NCI-H82 treated with DMSO at 0.1 percent for 48 hours (cell line): Measurements from ENCODE around the gene TIMD4.

Experiments
- DNase-seq: peaks from one replicate; lab custom pipeline; 2025; ENCODE audit not compliant: unreplicated experiment; lab: John Stamatoyannopoulos, UW

Gene TIMD4

DNA sequence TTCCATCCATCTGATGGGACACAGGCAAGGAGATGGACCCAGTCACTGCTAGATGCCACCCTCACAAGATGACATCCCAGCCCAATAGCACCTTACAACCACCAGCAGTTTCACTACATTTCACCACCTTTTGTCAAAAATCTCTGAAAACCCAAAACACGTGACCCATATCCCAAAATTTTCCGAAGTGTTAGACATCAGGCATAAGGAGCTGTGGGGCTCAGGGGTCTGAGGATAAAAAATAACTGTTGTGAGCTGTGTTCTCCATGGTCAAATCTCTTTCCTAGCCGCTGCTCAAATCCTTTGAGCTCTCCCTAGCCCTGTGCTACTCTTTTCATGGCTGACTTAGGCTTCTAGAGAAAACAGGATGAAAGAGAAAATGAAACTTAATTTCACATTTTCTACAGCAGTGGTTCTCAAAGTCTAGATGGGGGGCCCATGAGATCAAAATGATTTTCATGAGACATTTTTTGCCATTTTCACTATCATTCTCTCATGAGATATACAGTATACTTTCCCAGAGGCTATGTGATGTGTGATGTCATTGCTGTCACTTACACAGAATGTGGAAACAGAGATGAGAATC lies 40.7 kb downstream of the TIMD4 start:
- DNase-seq, result no peak

- no peak for DNase-seq
Measured at GRCh38 chr5:156920861-156921431, 42.1 kb downstream of the TIMD4 start.

DNA sequence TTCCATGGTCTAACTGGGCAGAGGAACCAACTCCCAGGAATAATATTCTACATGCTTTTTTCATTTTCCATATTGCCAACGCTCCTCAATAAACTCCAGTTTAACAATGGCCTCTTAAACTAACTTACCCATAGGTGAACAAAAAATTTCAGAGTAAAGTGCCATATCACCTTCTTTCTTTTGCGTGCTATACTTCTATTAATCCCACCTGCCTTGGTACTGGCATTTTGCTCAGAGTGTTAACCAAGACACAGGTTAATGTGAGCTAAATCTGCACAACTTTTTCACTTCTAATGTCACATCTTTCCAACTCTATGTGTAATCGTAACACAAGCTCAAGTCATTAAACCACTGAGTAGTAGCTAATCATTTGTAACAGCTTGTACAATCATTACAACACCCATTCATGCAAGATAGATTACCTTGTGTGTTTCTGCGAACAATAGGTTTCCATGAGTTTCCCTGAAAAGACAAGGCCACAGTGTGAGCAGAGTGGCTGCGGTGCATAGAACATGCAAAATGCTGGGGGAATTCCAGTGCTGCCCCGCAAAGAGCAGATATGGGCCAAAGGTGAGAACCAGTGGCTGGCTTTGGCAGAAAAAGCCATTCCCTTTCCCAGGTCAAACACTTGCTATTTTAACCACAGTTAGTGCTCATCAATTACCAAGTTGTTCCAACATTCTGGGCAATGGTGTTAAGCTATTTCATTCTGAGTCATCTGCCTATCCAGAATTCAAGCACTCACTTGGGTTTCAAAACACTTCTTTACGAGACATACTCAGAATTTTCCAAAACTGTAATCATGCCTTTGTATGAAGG lies 42.8 kb downstream of the TIMD4 start:
- no peak for DNase-seq

GRCh38 chr5:156918311-156918845 lies 44.6 kb downstream of the TIMD4 start:
- DNase-seq, result no peak

DNA sequence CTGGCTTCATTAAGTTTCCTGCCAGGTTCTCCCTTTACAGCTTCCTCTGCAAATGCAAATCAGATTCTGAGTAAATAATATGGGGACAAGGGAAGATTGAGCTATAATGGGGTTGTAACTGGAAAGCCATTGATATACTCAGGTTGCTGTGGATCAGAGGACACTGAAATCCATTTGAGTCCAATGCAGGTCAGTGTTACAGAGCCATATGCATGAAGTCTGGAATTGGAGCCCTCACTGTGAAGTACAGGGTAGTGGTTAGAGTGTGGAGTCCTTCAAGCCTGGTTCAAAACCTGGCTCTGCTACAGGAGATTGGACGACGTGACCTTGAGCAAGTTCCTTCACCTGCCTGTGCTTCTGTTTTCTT lies 48.7 kb downstream of the TIMD4 start:
- DNase-seq, result no peak

GRCh38 chr5:156913719-156914370 lies 49.2 kb downstream of the TIMD4 start:
- DNase-seq, result no peak

- no peak for DNase-seq
Measured at GRCh38 chr5:156913355-156913718, 49.7 kb downstream of the TIMD4 start.

DNA sequence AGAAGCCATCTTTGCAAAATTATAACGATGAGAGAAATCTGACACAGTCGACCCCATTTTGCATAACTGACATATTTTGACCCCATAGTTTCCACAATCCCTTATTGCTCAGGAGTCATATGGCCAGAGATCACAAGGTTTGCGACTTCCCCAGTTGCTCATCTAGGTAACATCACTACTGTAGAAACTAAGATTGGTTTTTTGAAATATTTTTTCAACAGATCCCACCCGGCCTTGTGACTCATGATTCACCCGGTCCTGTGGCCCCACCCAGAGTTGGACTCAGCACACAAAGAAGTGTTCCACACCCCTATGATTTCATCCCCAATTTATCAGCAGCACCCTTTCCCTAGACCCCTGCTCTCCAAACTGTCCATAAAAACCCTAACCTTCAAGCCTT lies 50.2 kb downstream of the TIMD4 start:
- no peak for DNase-seq

GRCh38 chr5:156909180-156909579 lies 53.8 kb downstream of the TIMD4 start:
- no peak for DNase-seq

DNA sequence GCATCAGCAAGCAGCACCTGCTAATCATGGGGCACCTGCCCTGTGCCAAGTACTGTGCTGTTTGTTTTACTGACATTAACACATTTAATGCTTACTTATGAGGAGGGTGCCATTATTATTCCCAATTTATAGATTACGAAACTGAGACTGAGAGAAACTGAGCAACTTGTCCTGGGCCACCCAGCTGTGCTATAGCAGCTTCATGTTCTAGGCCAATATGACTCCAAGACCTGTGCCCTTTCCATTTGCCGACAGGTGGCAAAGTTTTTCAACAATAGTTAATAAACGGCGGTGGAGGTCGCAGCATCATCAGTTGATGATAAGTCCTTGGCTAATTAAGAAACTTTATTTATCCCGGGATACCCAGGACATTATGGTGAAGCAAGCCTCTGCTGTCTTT lies 55.4 kb downstream of the TIMD4 start:
- DNase-seq, result no peak

DNA sequence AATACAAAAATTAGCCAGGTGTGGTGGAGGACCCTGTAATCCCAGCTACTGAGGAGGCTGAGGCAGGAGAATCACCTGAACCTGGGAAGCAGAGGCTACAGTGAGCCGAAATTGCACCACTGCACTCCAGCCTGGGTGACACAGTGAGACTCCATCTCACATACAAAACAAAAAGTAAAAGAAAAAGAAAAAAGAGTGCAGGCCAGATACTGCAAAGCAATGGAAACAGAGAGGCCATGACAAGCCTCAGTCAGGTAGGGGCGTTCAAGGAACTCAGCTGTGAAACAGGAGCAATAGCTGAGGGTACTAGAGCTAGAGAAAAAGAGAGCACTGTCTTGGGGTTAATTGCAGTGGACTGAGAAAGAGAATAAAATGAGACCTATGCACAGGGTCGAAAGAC lies 56.2 kb downstream of the TIMD4 start:
- DNase-seq, result no peak

DNA sequence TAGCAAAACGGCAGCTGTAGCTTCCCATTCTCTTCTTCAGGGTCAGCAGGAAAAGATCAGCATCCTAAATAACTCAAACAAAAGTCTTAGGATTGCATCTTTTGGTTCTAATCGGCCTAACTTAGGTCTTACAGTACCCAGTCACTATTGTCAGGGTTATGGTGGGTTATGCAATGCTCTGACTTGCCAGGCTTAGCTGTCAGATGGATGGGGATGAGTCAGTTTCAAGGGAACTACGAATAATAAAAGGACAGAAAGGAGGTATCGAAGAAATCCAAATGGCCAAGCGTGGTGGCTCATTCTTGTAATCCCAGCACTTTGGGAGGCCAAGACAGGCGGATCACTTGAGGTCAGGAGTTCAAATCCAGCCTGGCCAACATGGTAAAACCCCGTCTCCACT lies 66.5 kb downstream of the TIMD4 start:
- no peak for DNase-seq

DNA sequence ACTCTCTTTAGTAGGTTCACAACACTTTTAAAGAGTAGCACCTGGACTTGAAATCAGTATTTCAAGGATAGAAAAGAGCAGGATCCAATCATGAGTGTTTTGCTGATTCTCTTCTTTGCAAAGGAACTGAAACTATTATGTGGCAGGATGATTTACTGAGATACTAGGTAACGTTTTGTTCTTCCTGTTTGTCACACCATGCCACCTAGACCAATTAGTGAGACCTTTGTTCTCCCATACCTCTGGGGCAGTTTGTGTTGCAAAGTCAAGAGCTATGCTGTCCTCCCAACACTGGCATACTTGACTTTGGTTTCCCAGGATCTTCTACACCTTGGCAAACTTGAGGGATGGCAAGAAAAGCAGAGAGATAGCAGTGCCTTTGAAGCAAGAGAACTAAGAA lies 69.5 kb downstream of the TIMD4 start:
- DNase-seq, result no peak

DNA sequence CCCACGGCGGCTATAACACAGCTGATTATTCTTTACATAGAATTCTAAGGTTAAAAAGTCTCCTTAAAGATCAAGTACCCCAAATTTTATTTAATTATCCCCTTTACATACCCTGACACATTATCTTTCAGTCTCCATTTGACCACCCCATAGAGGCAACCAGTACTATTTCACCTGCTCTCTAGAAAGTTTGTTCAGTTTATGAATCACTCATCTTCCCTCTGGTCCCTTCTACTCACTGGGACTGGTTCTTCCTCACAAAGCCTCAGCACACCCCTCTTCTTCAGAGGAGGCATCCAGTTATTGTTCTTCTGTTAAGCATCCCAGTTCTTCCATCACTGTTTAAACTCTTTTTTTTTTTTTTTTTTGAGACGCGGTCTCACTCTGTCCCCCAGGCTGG lies 70.2 kb downstream of the TIMD4 start:
- DNase-seq, result no peak

GRCh38 chr5:156892223-156892622 lies 70.8 kb downstream of the TIMD4 start:
- DNase-seq, result no peak

DNA sequence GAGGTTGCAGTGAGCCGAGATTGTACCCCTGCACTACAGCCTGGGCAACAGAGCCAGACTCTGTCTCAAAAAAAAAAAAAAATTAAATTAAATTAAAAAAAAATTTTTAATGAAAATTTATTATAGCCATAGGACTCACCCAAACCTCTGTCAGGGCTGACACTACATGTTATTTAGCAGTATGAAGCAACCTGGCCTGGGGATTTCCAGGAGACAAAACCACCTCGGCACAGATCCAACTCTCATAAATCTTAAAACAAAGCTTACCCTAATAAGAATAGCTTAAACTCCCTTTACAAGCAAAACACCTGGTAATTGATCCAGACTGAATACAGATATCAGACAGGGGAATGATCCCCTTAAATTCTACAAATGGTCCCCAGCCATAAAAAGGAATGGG lies 74.5 kb downstream of the TIMD4 start:
- peak; percentile 60 for DNase-seq

- no peak for DNase-seq
Measured at GRCh38 chr5:156883316-156883875, 79.6 kb downstream of the TIMD4 start.

- peak; percentile 70 for DNase-seq
Measured at GRCh38 chr5:156879665-156880285, 83.3 kb downstream of the TIMD4 start.

GRCh38 chr5:156871212-156871611 lies 91.8 kb downstream of the TIMD4 start:
- no peak for DNase-seq

DNA sequence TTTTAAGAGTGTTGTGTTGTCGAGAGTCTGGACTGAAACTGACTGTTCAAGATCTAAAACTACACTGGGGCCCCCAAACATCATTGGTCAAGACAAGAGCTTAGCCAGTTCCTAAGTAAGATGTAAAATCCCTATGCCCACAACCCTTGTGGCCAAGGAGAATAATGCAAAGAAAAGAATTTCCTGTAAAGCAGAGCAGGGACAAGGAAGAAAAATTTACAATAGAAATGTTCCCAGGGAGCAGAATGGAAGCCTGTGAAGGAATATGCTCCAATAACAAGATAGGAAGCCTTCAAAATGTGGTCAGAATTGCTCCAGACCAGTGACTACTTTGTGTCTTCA lies 92.6 kb downstream of the TIMD4 start:
- no peak for DNase-seq
